ENCODE results near the gene MPO. TPM values are rescaled to one million over a fixed set of nuclear protein-coding genes. Genes with fewer than 3 reads are reported as not detected.
A peak's percentile ranks its signal among the peaks of the same experiment; 100 is the strongest.

Gene MPO
- total and polyA plus RNA-seq, 2 of the 4 experiments (the other 2 are of a cell fraction): not detected

GRCh38 chr17:58229881-58230280 is 50.9 kb downstream of the MPO start:
- Histone ChIP-seq H3K36me3 (ENCODE audit: control insufficient read depth, insufficient read depth, low read length) (no peaks in the 10 kb centered on the region), H3K9ac (ENCODE audit: low read depth, low read length) (no peak overlapping the region), H3K18ac (ENCODE audit: low read depth, low read length) (no peak overlapping the region), H2AK9ac (replicated peaks; ENCODE audit: low read depth, low read length, poor library complexity) (no peak overlapping the region), H3K23ac (ENCODE audit: low read depth, low read length) (no peak overlapping the region), H2BK15ac (ENCODE audit: low read depth, low read length) (no peak overlapping the region), H3K79me1 (ENCODE audit: low read depth in 1 of 2, low read length in 2 of 2) (no peaks in the 10 kb centered on the region), H3K4ac (ENCODE audit: low read depth, low read length) (no peak overlapping the region), H2AFZ (replicated peaks; ENCODE audit: low read length, poor library complexity) (no peak overlapping the region), H4K20me1 (ENCODE audit: insufficient read depth, low read length) (no peaks in the 10 kb centered on the region), H3K9me3 (ENCODE audit: control insufficient read depth, insufficient read depth, low read length) (no peaks in the 10 kb centered on the region), H4K91ac (ENCODE audit: insufficient read depth, low read depth, low read length) (no peak overlapping the region), H3K27ac (ENCODE audit: insufficient read depth, low read length) (no peak overlapping the region), H3K14ac (replicated peaks; ENCODE audit: low read depth, low read length) (no peak overlapping the region), H2BK5ac (ENCODE audit: low read depth, low read length, poor library complexity, severe bottlenecking) (no peak overlapping the region), H3K4me3 (ENCODE audit: insufficient read depth, low read depth, low read length) (no peak overlapping the region), H2BK20ac (ENCODE audit: low read depth, low read length) (no peak overlapping the region), H2AK5ac (ENCODE audit: low read depth, low read length) (no peak overlapping the region), H3K4me2 (ENCODE audit: low read depth, low read length) (no peak overlapping the region), H4K8ac (ENCODE audit: low read depth in 2 of 2, low read length in 2 of 2) (no peak overlapping the region), H3K27me3 (ENCODE audit: control insufficient read depth, insufficient read depth, low read length) (peaks cover 2% of the 10 kb centered on the region), H4K5ac (ENCODE audit: low read depth, low read length) (no peak overlapping the region), H3K9me1 (ENCODE audit: insufficient read depth, low read length) (no peaks in the 10 kb centered on the region), H3K4me1 (ENCODE audit: control insufficient read depth, insufficient read depth, low read length) (no peaks in the 10 kb centered on the region), H3K56ac (ENCODE audit: extremely low read depth, insufficient read depth, low read length) (no peak overlapping the region), H2BK120ac (ENCODE audit: low read depth, low read length) (no peak overlapping the region)
- DNase-seq: no peak
- intact Hi-C loops (cut with micrococcal nuclease) (no loop called here), dilution Hi-C loops (cut with HindIII; ENCODE audit: low sequenced_read_pairs, unreplicated experiment) (no loop called here), in situ Hi-C loops (cut with MboI; ENCODE audit: low sequenced_read_pairs) (no loop called here)
- CTCF ChIA-PET: no interaction called here
- TF ChIP-seq MAFK (IDR thresholded peaks at IDR 0.05; ENCODE audit: low read depth, low read length): no peak
- TF ChIP-seq CEBPB (IDR thresholded peaks at IDR 0.05; ENCODE audit: low read depth, low read length): 0 out of 2 replicates have a peak, but pooled peaks have one; percentile 5
- POLR2A ChIA-PET (ENCODE audit: unreplicated experiment): interaction anchor here (0.7 kb wide), 1 partner anchor 113 kb away, joined by 4 read pairs; no protein-coding TSS in a partner anchor
- BruUV-seq (replicated peaks): no TSS peak
- WGBS, 2 experiments (ENCODE audit: extremely low coverage in 2 of 2, insufficient read length in 1 of 2): 100% methylated on average over 2 of the region's 4 CpGs; no CpG with 5 or more reads in 1 of the 2 experiments
- no peak for ATAC-seq (ENCODE audit: low read depth)
